ENCODE measurements around the gene FARP2.

Gene FARP2

GRCh38 chr2:241496904-241497877 lies 141.1 kb downstream of the FARP2 start:
- DNase-seq (ENCODE audit: low spot score), result no peak
- in situ Hi-C loops (cut with MboI; ENCODE audit: low sequenced_read_pairs, unreplicated experiment), result no loop called here
- TF ChIP-seq, protein P1, sequence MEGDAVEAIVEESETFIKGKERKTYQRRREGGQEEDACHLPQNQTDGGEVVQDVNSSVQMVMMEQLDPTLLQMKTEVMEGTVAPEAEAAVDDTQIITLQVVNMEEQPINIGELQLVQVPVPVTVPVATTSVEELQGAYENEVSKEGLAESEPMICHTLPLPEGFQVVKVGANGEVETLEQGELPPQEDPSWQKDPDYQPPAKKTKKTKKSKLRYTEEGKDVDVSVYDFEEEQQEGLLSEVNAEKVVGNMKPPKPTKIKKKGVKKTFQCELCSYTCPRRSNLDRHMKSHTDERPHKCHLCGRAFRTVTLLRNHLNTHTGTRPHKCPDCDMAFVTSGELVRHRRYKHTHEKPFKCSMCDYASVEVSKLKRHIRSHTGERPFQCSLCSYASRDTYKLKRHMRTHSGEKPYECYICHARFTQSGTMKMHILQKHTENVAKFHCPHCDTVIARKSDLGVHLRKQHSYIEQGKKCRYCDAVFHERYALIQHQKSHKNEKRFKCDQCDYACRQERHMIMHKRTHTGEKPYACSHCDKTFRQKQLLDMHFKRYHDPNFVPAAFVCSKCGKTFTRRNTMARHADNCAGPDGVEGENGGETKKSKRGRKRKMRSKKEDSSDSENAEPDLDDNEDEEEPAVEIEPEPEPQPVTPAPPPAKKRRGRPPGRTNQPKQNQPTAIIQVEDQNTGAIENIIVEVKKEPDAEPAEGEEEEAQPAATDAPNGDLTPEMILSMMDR (IDR thresholded peaks at IDR 0.05; ENCODE audit: borderline replicate concordance, control extremely low read depth, extremely low read depth, insufficient read depth, missing control alignments), result no peak

- TF ChIP-seq, protein P1 (IDR thresholded peaks at IDR 0.05; ENCODE audit: borderline replicate concordance, control extremely low read depth, extremely low read depth, insufficient read depth, missing control alignments), result no peak
- in situ Hi-C loops (cut with MboI; ENCODE audit: low sequenced_read_pairs, unreplicated experiment), result no loop called here
- no peak for DNase-seq (ENCODE audit: low spot score)
Measured at GRCh38 chr2:241498115-241499070, 142.3 kb downstream of the FARP2 start.

GRCh38 chr2:241499146-241499965 lies 143.3 kb downstream of the FARP2 start:
- TF ChIP-seq, protein P1 (IDR thresholded peaks at IDR 0.05; ENCODE audit: borderline replicate concordance, control extremely low read depth, extremely low read depth, insufficient read depth, missing control alignments), result no peak
- no peak for DNase-seq (ENCODE audit: low spot score)
- in situ Hi-C loops (cut with MboI; ENCODE audit: low sequenced_read_pairs, unreplicated experiment), result no loop called here

- no peak for DNase-seq (ENCODE audit: low spot score)
- in situ Hi-C loops (cut with MboI; ENCODE audit: low sequenced_read_pairs, unreplicated experiment), result no loop called here
- TF ChIP-seq, protein P1 (IDR thresholded peaks at IDR 0.05; ENCODE audit: borderline replicate concordance, control extremely low read depth, extremely low read depth, insufficient read depth, missing control alignments), result no peak
Measured at GRCh38 chr2:241500016-241500415, 143.9 kb downstream of the FARP2 start.

- TF ChIP-seq, protein P1 (IDR thresholded peaks at IDR 0.05; ENCODE audit: borderline replicate concordance, control extremely low read depth, extremely low read depth, insufficient read depth, missing control alignments), result no peak
- no peak for DNase-seq (ENCODE audit: low spot score)
- in situ Hi-C loops (cut with MboI; ENCODE audit: low sequenced_read_pairs, unreplicated experiment), result no loop called here
Measured at GRCh38 chr2:241500431-241500975, 144.4 kb downstream of the FARP2 start.
